SK-N-SH (cell line): ENCODE data around the gene TLDC2.

Experiments used
- CTCF ChIP-seq: fragments of 200-600 bp; sonication (generic); IDR thresholded peaks from 2 replicates; pipeline ENCODE4 v1.6.1; 2017; ENCODE audit warnings: antibody characterized with exemption, mild to moderate bottlenecking, moderate library complexity
- ELF1 ChIP-seq: IDR thresholded peaks from 2 replicates; pipeline ENCODE4 v1.4.0; 2012
- EZH2phosphoT487 ChIP-seq: fragments of 200-600 bp; sonication (generic); IDR thresholded peaks from 2 replicates; pipeline ENCODE4 v1.6.1; 2017; ENCODE audit warnings: low read depth, mixed run types, mild to moderate bottlenecking, antibody characterized with exemption, moderate library complexity, borderline replicate concordance
- IRF3 ChIP-seq: fragments of 150-350 bp; IDR thresholded peaks from 2 replicates; pipeline ENCODE4 v1.6.1; 2016; ENCODE audit warnings: mild to moderate bottlenecking, low read depth, low read length
- SMC3 ChIP-seq: IDR thresholded peaks from 2 replicates; pipeline ENCODE4 v1.6.1; 2012; ENCODE audit warnings: low read depth, low read length, improper control_type of control experiment
- TAF1 ChIP-seq: IDR thresholded peaks from 2 replicates; pipeline ENCODE4 v1.6.1; 2012; ENCODE audit warnings: low read depth, mild to moderate bottlenecking, low read length, moderate library complexity, borderline replicate concordance

GRCh38 chr20:36854348-36855240 lies 21.3 kb upstream of the TLDC2 start:
- TF ChIP-seq EZH2phosphoT487 (no peak), SMC3 (no peak), IRF3 (no peak), CTCF (no peak), ELF1 (no peak), TAF1 (no peak)
